AG08396 (cell line): ENCODE results near the gene VAV1.

ENCODE experiments used
- DNase-seq: peaks from one replicate; pipeline ENCODE4 v3.0.0; 2012; ENCODE audit warnings: low spot score, mixed read lengths

The VAV1 gene

GRCh38 chr19:6894313-6894712, 121.8 kb downstream of the VAV1 start:
- no peak for DNase-seq

DNA sequence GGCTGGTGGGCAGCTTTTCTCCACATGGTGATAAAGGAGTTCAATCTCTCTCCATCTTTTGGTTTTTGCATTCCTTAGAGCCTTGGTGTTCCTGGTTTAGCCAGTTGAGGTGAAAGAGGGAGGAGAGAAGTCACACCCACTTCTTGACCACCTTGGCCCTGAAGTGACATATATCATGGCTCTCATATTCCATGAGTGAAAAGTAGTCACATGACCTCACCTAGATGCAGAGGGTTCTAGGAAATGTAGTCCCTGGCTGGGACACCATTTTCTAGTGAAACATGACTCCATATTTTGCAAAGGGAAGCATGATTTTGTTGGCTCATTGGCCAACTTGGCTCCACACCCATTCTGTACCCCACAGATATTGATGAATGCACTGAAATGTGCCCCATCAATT, 130.9 kb downstream of the VAV1 start:
- no peak for DNase-seq

- no peak for DNase-seq
Measured at GRCh38 chr19:6906559-6907060, 134.1 kb downstream of the VAV1 start.
